HCT116 (cell line): ENCODE measurements around the gene NELL1. TPM values are rescaled to one million over a fixed set of nuclear protein-coding genes. Genes with fewer than 3 reads are reported as not detected.

Source experiments
- ATAC-seq: fragments of 200-7000 bp; cut with Tn5 transposase; 2 replicates; pipeline ENCODE4 v1.9.1; 2020; ENCODE audit warnings: mild to moderate bottlenecking, moderate library complexity
- BruUV-seq: library from RNA; stranded (reverse); fragments of 400-500 nt; replicated peaks from 2 replicates; lab custom pipeline; 2021; lab: Mats Ljungman, UMichigan
- CTCF ChIA-PET: fragments of 300-600 bp; sonication (Branson Sonifier 250); formaldehyde crosslinking; loops from one replicate; lab custom pipeline; 2021; ENCODE audit warnings: antibody characterized with exemption; lab: Charles Lee
- POLR2A ChIA-PET: fragments of 300-600, 350-600 bp; sonication (Branson Sonifier 250); formaldehyde crosslinking; loops from one replicate; lab custom pipeline; 2021; ENCODE audit warnings: antibody characterized with exemption; lab: Charles Lee
- RAD21 ChIA-PET, 2 experiments: fragments of 300-600 bp; sonication (Branson Sonifier 250); formaldehyde crosslinking; loops; one replicate each; lab custom pipeline; 2023; ENCODE audit warnings: low total read pairs in 2 of 2; ENCODE audit not compliant: uncharacterized antibody in 2 of 2, unreplicated experiment in 2 of 2, low non-redundant PET in 1 of 2; lab: Charles Lee
- DNase-seq: peaks from one replicate; pipeline ENCODE4 v3.0.0-alpha.2; 2010; ENCODE audit warnings: low read depth, low spot score
- H2AFZ ChIP-seq: fragments of 200-600 bp; shearing (Covaris generic), sonication (generic); 2 replicates; pipeline ENCODE4 v1.6.1; 2017; ENCODE audit warnings: low read depth, mixed run types, mixed read lengths, antibody characterized with exemption, low read length; ENCODE audit not compliant: poor library complexity, severe bottlenecking
- H3K27ac ChIP-seq: 2 replicates; pipeline ENCODE4 v1.5.1; 2012; ENCODE audit warnings: low read depth, low read length
- H3K27me3 ChIP-seq: fragments of 200-600 bp; sonication (generic); 2 replicates; pipeline ENCODE4 v1.6.1; 2016; ENCODE audit warnings: mixed run types, low read length, mixed read lengths; ENCODE audit not compliant: insufficient read depth
- H3K36me3 ChIP-seq, 2 experiments: fragments of 200-500 bp in 1 of 2; fragments of 200-600 bp in 1 of 2; sonication (Bioruptor generic) in 1 of 2; sonication (generic) in 1 of 2; 2 replicates each; pipeline versions ENCODE4 v1.5.1 to v1.6.1; 2014 to 2016; ENCODE audit warnings: low read length in 2 of 2, inconsistent platforms in 1 of 2, mixed read lengths in 1 of 2, mixed run types in 1 of 2; ENCODE audit not compliant: insufficient read depth in 2 of 2, control insufficient read depth in 1 of 2
- H3K4me1 ChIP-seq, 2 experiments: fragments of 200-600 bp in 1 of 2; sonication (generic) in 1 of 2; 2 replicates each; pipeline versions ENCODE4 v1.5.1 to v1.6.1; 2012 to 2017; ENCODE audit warnings: low read length in 2 of 2, inconsistent platforms in 1 of 2, mild to moderate bottlenecking in 1 of 2, mixed read lengths in 1 of 2, mixed run types in 1 of 2, moderate library complexity in 1 of 2; ENCODE audit not compliant: insufficient read depth in 2 of 2, control insufficient read depth in 1 of 2
- H3K4me2 ChIP-seq: fragments of 200-600 bp; sonication (generic); 2 replicates; pipeline ENCODE4 v1.6.1; 2017; ENCODE audit warnings: mixed run types, low read length, mixed read lengths
- H3K4me3 ChIP-seq, 2 experiments: fragments of 200-600 bp in 1 of 2; sonication (generic) in 1 of 2; replicated peaks in 1 of 2; 2 replicates each; pipeline ENCODE4 v1.5.1; 2011 to 2016; ENCODE audit warnings: low read length in 2 of 2, control low read depth in 1 of 2, low read depth in 1 of 2, mild to moderate bottlenecking in 1 of 2, mixed read lengths in 1 of 2, mixed run types in 1 of 2
- H3K79me2 ChIP-seq: fragments of 200-600 bp; sonication (generic); 2 replicates; pipeline ENCODE4 v1.6.1; 2017; ENCODE audit warnings: mild to moderate bottlenecking, mixed run types, low read length, moderate library complexity, mixed read lengths; ENCODE audit not compliant: insufficient read depth
- H3K9ac ChIP-seq: fragments of 200-600 bp; sonication (generic); 2 replicates; pipeline ENCODE4 v1.6.1; 2016; ENCODE audit warnings: low read length, mixed read lengths
- H3K9me2 ChIP-seq: fragments of 200-600 bp; sonication (generic), shearing (Covaris generic); 2 replicates; pipeline ENCODE4 v1.6.1; 2017; ENCODE audit warnings: mixed run types, mild to moderate bottlenecking, moderate library complexity; ENCODE audit not compliant: insufficient read depth
- H3K9me3 ChIP-seq, 2 experiments: fragments of 200-500 bp in 1 of 2; fragments of 200-600 bp in 1 of 2; sonication (Bioruptor generic) in 1 of 2; sonication (generic) in 1 of 2; 2 replicates each; pipeline ENCODE4 v1.6.1; 2014 to 2017; ENCODE audit warnings: low read length in 2 of 2, mixed read lengths in 2 of 2, inconsistent platforms in 1 of 2, low read depth in 1 of 2, mild to moderate bottlenecking in 1 of 2, mixed run types in 1 of 2, moderate library complexity in 1 of 2; ENCODE audit not compliant: control insufficient read depth in 1 of 2, insufficient read depth in 1 of 2
- H4K20me1 ChIP-seq: fragments of 200-600 bp; sonication (generic), shearing (Covaris generic); 2 replicates; pipeline ENCODE4 v1.6.1; 2017; ENCODE audit warnings: mixed run types, mild to moderate bottlenecking, moderate library complexity; ENCODE audit not compliant: insufficient read depth
- CBX3 ChIP-seq: IDR thresholded peaks from 2 replicates; pipeline ENCODE4 v1.6.1; 2012; ENCODE audit warnings: low read depth
- CTCF ChIP-seq, 3 experiments: fragments of 200-600 bp in 1 of 3; sonication (generic) in 1 of 3; IDR thresholded peaks in 2 of 3; conservative IDR thresholded peaks in 1 of 3; 2 replicates each; pipeline ENCODE4 v1.5.1; 2012 to 2017; ENCODE audit warnings: low read depth in 2 of 3, low read length in 2 of 3, antibody characterized with exemption in 1 of 3, borderline replicate concordance in 1 of 3, control low read depth in 1 of 3, mild to moderate bottlenecking in 1 of 3, mixed read lengths in 1 of 3, mixed run types in 1 of 3, moderate library complexity in 1 of 3; ENCODE audit not compliant: insufficient read depth in 1 of 3
- EGR1 ChIP-seq: IDR thresholded peaks from 2 replicates; pipeline ENCODE4 v1.6.1; 2012; ENCODE audit warnings: low read depth
- ELF1 ChIP-seq: IDR thresholded peaks from 2 replicates; pipeline ENCODE4 v1.6.1; 2012; ENCODE audit warnings: low read depth, borderline replicate concordance
- EZH2 ChIP-seq: fragments of 200-600 bp; sonication (generic); IDR thresholded peaks from 2 replicates; pipeline ENCODE4 v1.6.1; 2017; ENCODE audit warnings: antibody characterized with exemption, mixed run types
- POLR2A ChIP-seq: IDR thresholded peaks from 2 replicates; pipeline ENCODE4 v1.7.0; 2011; ENCODE audit warnings: borderline replicate concordance; ENCODE audit not compliant: insufficient read depth, insufficient read length; ENCODE audit errors: extremely low read depth
- POLR2AphosphoS5 ChIP-seq: IDR thresholded peaks from 2 replicates; pipeline ENCODE4 v1.6.1; 2011; ENCODE audit warnings: mild to moderate bottlenecking, low read depth, low read length, moderate library complexity
- RAD21 ChIP-seq: IDR thresholded peaks from 2 replicates; pipeline ENCODE4 v1.6.1; 2012; ENCODE audit warnings: low read depth, mild to moderate bottlenecking
- REST ChIP-seq: IDR thresholded peaks from 2 replicates; pipeline ENCODE4 v1.6.1; 2012; ENCODE audit warnings: low read depth
- SIN3A ChIP-seq: IDR thresholded peaks from 2 replicates; pipeline ENCODE4 v1.6.1; 2012; ENCODE audit warnings: low read depth
- SP1 ChIP-seq: IDR thresholded peaks from 2 replicates; pipeline ENCODE4 v1.6.1; 2012; ENCODE audit warnings: low read depth
- SRF ChIP-seq: IDR thresholded peaks from 2 replicates; pipeline ENCODE4 v1.6.1; 2012; ENCODE audit warnings: low read depth
- TCF7L2 ChIP-seq: IDR thresholded peaks from 2 replicates; pipeline ENCODE4 v1.7.0; 2011; ENCODE audit warnings: borderline replicate concordance, inconsistent platforms; ENCODE audit not compliant: insufficient read depth, insufficient read length; ENCODE audit errors: extremely low read depth
- ZFX ChIP-seq: fragments of 450-650 bp; IDR thresholded peaks from 2 replicates; pipeline ENCODE4 v1.6.1; 2017
- ZNF274 ChIP-seq: fragments of 200-500 bp; sonication (Bioruptor generic); IDR thresholded peaks from 2 replicates; pipeline ENCODE4 v1.6.1; 2014; ENCODE audit warnings: mild to moderate bottlenecking, low read depth, low read length, inconsistent platforms
- intact Hi-C: fragments of 100-400 bp; cut with micrococcal nuclease; formaldehyde crosslinking; loops from 2 replicates; pipeline ENCODE4 v1.10.0; 2022
- total RNA-seq: library from RNA; stranded (reverse); gene quantifications from one replicate; pipeline ENCODE4 v1.2.1, GENCODE V29; 2021; ENCODE audit not compliant: unreplicated experiment

The NELL1 gene
- total RNA-seq, 1 experiment from 2014 or later, result not detected

GRCh38 chr11:21603886-21604285 is 934.5 kb downstream of the NELL1 start:
- BruUV-seq, result no TSS peak
- RAD21 ChIA-PET, result no interaction called here

GRCh38 chr11:21604564-21604963 is 935.2 kb downstream of the NELL1 start:
- H3K27me3 ChIP-seq, result no peaks in the 10 kb centered on the region
- ATAC-seq, result no peak
- H3K4me1 ChIP-seq, result no peaks in the 10 kb centered on the region
- no peaks in the 10 kb centered on the region for H3K36me3 ChIP-seq
- no peak overlapping the region for H3K9ac ChIP-seq
- CTCF ChIA-PET, result no interaction called here
- RAD21 ChIA-PET, result no interaction called here
- H4K20me1 ChIP-seq, result no peaks in the 10 kb centered on the region
- H3K79me2 ChIP-seq, result no peaks in the 10 kb centered on the region
- no peak for DNase-seq
- POLR2A ChIA-PET, result no interaction called here
- H3K4me2 ChIP-seq, result no peak overlapping the region
- H3K4me3 ChIP-seq, result no peak overlapping the region
- H2AFZ ChIP-seq, result no peak overlapping the region
- no peaks in the 10 kb centered on the region for H3K9me2 ChIP-seq
- no peak overlapping the region for H3K27ac ChIP-seq
- intact Hi-C loops, result no loop called here
- H3K9me3 ChIP-seq, result peaks cover 4 to 5% of the 10 kb centered on the region in 2 experiments; a peak in 2 of 4 replicates
- BruUV-seq, result no TSS peak
- no peak for TF ChIP-seq RAD21
- no peak for TF ChIP-seq POLR2AphosphoS5
- TF ChIP-seq ZFX, result no peak
- no peak for TF ChIP-seq EGR1
- TF ChIP-seq SIN3A, result no peak
- no peak for TF ChIP-seq ELF1
- TF ChIP-seq REST, result no peak
- no peak for TF ChIP-seq CTCF (IDR thresholded peaks at IDR 0.05 in 2 of 3, conservative IDR thresholded peaks at IDR 0.05 in 1 of 3; ENCODE audit: borderline replicate concordance in 1 of 3, insufficient read depth in 1 of 3, low read depth in 2 of 3, low read length in 2 of 3)
- TF ChIP-seq TCF7L2, result no peak
- no peak for TF ChIP-seq CBX3
- no peak for TF ChIP-seq EZH2
- TF ChIP-seq POLR2A, result no peak

More at GRCh38 chr11:21603886-21604285, 934.5 kb downstream of the NELL1 start:
- Histone ChIP-seq H3K4me3 (no peak overlapping the region), H3K9ac (no peak overlapping the region), H4K20me1 (no peaks in the 10 kb centered on the region), H3K27me3 (no peaks in the 10 kb centered on the region), H3K4me1 (no peaks in the 10 kb centered on the region), H2AFZ (no peak overlapping the region), H3K79me2 (no peaks in the 10 kb centered on the region), H3K27ac (no peak overlapping the region), H3K36me3 (no peaks in the 10 kb centered on the region), H3K9me3 (peaks cover 4 to 5% of the 10 kb centered on the region in 2 experiments; a peak in 2 of 4 replicates), H3K4me2 (no peak overlapping the region), H3K9me2 (no peaks in the 10 kb centered on the region)
- TF ChIP-seq EZH2 (no peak), SRF (no peak), RAD21 (no peak), ZNF274 (no peak), CBX3 (no peak), SP1 (no peak)
- CTCF ChIA-PET, result no interaction called here
- intact Hi-C loops, result no loop called here
- ATAC-seq (no peak), DNase-seq (no peak)
- POLR2A ChIA-PET, result no interaction called here
